Naive thymus-derived CD8-positive, alpha-beta T cell (primary cell): ENCODE results near the gene PEDS1. TPM values are rescaled to one million over a fixed set of nuclear protein-coding genes. Genes with fewer than 3 reads are reported as not detected.

ENCODE experiments used
- ATAC-seq, 2 donors: fragments of 150-1000 bp; cut with Tn5 transposase in 1 of 2; sonication (Bioruptor Pico), chemical (Tn5 transposase) in 1 of 2; 1 replicate in 1 of 2; 2 replicates in 1 of 2; pipeline ENCODE4 v1.10.0; 2021; ENCODE audit warnings: mild to moderate bottlenecking in 2 of 2, moderate library complexity in 2 of 2
- POLR2A ChIA-PET: fragments of 350-600 bp; sonication (Branson Sonifier 250); formaldehyde crosslinking; loops from one replicate; lab custom pipeline; 2021; ENCODE audit warnings: antibody characterized with exemption; lab: Charles Lee
- DNase-seq, 10 donors: peaks; one replicate each; pipeline versions ENCODE4 v3.0.0 to v3.0.0-alpha.2; 2020 to 2022
- H3K27ac Mint-ChIP-seq, 10 donors: one replicate each; pipeline ENCODE4 v1.8.0; 2020 to 2022; ENCODE audit warnings: mild to moderate bottlenecking in 10 of 10, mixed read lengths in 10 of 10, moderate library complexity in 4 of 10, inconsistent platforms in 1 of 10
- H3K27me3 Mint-ChIP-seq, 5 donors: one replicate each; pipeline ENCODE4 v1.8.0; 2021 to 2022; ENCODE audit warnings: mixed read lengths in 5 of 5
- H3K36me3 Mint-ChIP-seq, 3 donors: one replicate each; pipeline ENCODE4 v1.8.0; 2020 to 2022; ENCODE audit warnings: mixed read lengths in 3 of 3, mild to moderate bottlenecking in 2 of 3, inconsistent platforms in 1 of 3
- H3K4me1 Mint-ChIP-seq, 4 donors: one replicate each; pipeline ENCODE4 v1.8.0; 2021 to 2022; ENCODE audit warnings: mixed read lengths in 4 of 4
- H3K4me3 Mint-ChIP-seq, 10 donors: one replicate each; pipeline ENCODE4 v1.8.0; 2020 to 2022; ENCODE audit warnings: mild to moderate bottlenecking in 10 of 10, mixed read lengths in 10 of 10, moderate library complexity in 6 of 10, inconsistent platforms in 1 of 10
- H3K9me3 Mint-ChIP-seq, 9 donors: one replicate each; pipeline ENCODE4 v1.8.0; 2020 to 2022; ENCODE audit warnings: mixed read lengths in 9 of 9, mild to moderate bottlenecking in 3 of 9, inconsistent platforms in 1 of 9, moderate library complexity in 1 of 9
- polyA plus RNA-seq, 3 donors: library from polyadenylated mRNA; unstranded; fragments of 300-500 nt; fragmentation: Illumina TruSeq; gene quantifications; one replicate each; pipeline ENCODE4 v1.2.3, GENCODE V29; 2021
- total RNA-seq, 8 experiments: library from RNA in 2 of 8; stranded (reverse) in 2 of 8; gene quantifications; one replicate each; pipeline ENCODE4 v1.2.3 and lab custom pipeline; 2021 to 2026

Gene PEDS1
- total and polyA plus RNA-seq, 5 experiments from 2014 or later: 13.0 to 30.2 (median 15.8) TPM

- H3K4me1 Mint-ChIP-seq: peaks cover 46 to 82% (median 80%) of the 10 kb centered on the region in 4 donors
- DNase-seq (no peak), ATAC-seq (no peak)
- H3K36me3 Mint-ChIP-seq: peaks cover 0 to 15% (median 0%) of the 10 kb centered on the region in 3 donors
- H3K4me3 Mint-ChIP-seq: peak overlapping the region in 4 of 10 donors; percentile 10 to 58 (median 42)
- peak overlapping the region; percentile 83 to 99 (median 96) for H3K27ac Mint-ChIP-seq
- POLR2A ChIA-PET: interaction anchor here (0.7 to 1.6 kb wide), 3 partner anchors 10 to 42 kb away, joined by 4 to 5 read pairs (median 4); no protein-coding TSS in a partner anchor
- H3K27me3 Mint-ChIP-seq: no peaks in the 10 kb centered on the region
- no peaks in the 10 kb centered on the region for H3K9me3 Mint-ChIP-seq
Measured at GRCh38 chr20:50149481-50150254, 3.9 kb downstream of the PEDS1 start.

GRCh38 chr20:50146732-50147662 is 6.5 kb downstream of the PEDS1 start:
- ATAC-seq (peak; percentile 100), DNase-seq (peak; percentile 56 to 90 (median 79))
- Mint-ChIP-seq H3K27me3 (no peaks in the 10 kb centered on the region), H3K4me1 (peaks cover 34 to 77% (median 71%) of the 10 kb centered on the region in 4 donors), H3K4me3 (peak overlapping the region; percentile 73 to 86 (median 84)), H3K27ac (peak overlapping the region; percentile 96 to 99 (median 98)), H3K9me3 (no peaks in the 10 kb centered on the region), H3K36me3 (peaks cover 0 to 29% (median 0%) of the 10 kb centered on the region in 3 donors)
- POLR2A ChIA-PET: interaction anchor here (0.7 to 2.4 kb wide), 7 partner anchors 23 to 391 kb away, joined by 3 to 9 read pairs (median 4); partner anchors contain the start of gene UBE2V1

GRCh38 chr20:50146214-50146613 is 7.3 kb downstream of the PEDS1 start:
- H3K9me3 Mint-ChIP-seq: no peaks in the 10 kb centered on the region
- H3K4me1 Mint-ChIP-seq: peaks cover 29 to 73% (median 63%) of the 10 kb centered on the region in 4 donors
- peak overlapping the region; percentile 96 to 99 (median 98) for H3K27ac Mint-ChIP-seq
- peaks cover 0 to 36% (median 0%) of the 10 kb centered on the region in 3 donors for H3K36me3 Mint-ChIP-seq
- no peak for DNase-seq
- no peaks in the 10 kb centered on the region for H3K27me3 Mint-ChIP-seq
- ATAC-seq: no peak
- POLR2A ChIA-PET: interaction anchor here (1.7 kb wide), 1 partner anchor 23 kb away, joined by 4 read pairs; no protein-coding TSS in a partner anchor
- H3K4me3 Mint-ChIP-seq: peak overlapping the region; percentile 73 to 86 (median 84)

- Mint-ChIP-seq H3K4me1 (peaks cover 27 to 68% (median 59%) of the 10 kb centered on the region in 4 donors), H3K4me3 (peak overlapping the region in 5 of 10 donors; percentile 14 to 86 (median 84)), H3K36me3 (peaks cover 0 to 35% (median 0%) of the 10 kb centered on the region in 3 donors), H3K9me3 (no peaks in the 10 kb centered on the region), H3K27me3 (no peaks in the 10 kb centered on the region), H3K27ac (peak overlapping the region; percentile 96 to 99 (median 98))
- DNase-seq: no peak
- ATAC-seq: no peak
- POLR2A ChIA-PET: no interaction called here
Measured at GRCh38 chr20:50145566-50145965, 8.0 kb downstream of the PEDS1 start.

- DNase-seq: no peak
- Mint-ChIP-seq H3K4me3 (no peak overlapping the region), H3K27me3 (no peaks in the 10 kb centered on the region), H3K36me3 (peaks cover 0 to 41% (median 0%) of the 10 kb centered on the region in 3 donors), H3K4me1 (peaks cover 29 to 59% (median 57%) of the 10 kb centered on the region in 4 donors), H3K27ac (peak overlapping the region in 6 of 10 donors; percentile 10 to 88 (median 32)), H3K9me3 (no peaks in the 10 kb centered on the region)
- no peak for ATAC-seq
- POLR2A ChIA-PET: interaction anchor here (0.7 to 1.0 kb wide), 2 partner anchors 9 to 224 kb away, joined by 3 to 6 read pairs; partner anchors contain the start of gene PEDS1
Measured at GRCh38 chr20:50144362-50144761, 9.2 kb downstream of the PEDS1 start.

GRCh38 chr20:50142812-50143211 is 10.7 kb downstream of the PEDS1 start:
- no peak for ATAC-seq
- DNase-seq: no peak
- no peaks in the 10 kb centered on the region for H3K9me3 Mint-ChIP-seq
- no peaks in the 10 kb centered on the region for H3K27me3 Mint-ChIP-seq
- peaks cover 28 to 50% (median 42%) of the 10 kb centered on the region in 4 donors for H3K4me1 Mint-ChIP-seq
- POLR2A ChIA-PET: interaction anchor here (2.5 kb wide), 1 partner anchor 10 kb away, joined by 9 read pairs; the partner anchor contains the start of gene PEDS1
- peak overlapping the region in 6 of 10 donors; percentile 11 to 61 (median 38) for H3K27ac Mint-ChIP-seq
- no peak overlapping the region for H3K4me3 Mint-ChIP-seq
- peaks cover 0 to 39% (median 0%) of the 10 kb centered on the region in 3 donors for H3K36me3 Mint-ChIP-seq

GRCh38 chr20:50141811-50142561 is 11.5 kb downstream of the PEDS1 start:
- ATAC-seq (no peak), DNase-seq (no peak)
- Mint-ChIP-seq H3K4me3 (no peak overlapping the region), H3K4me1 (peaks cover 32 to 50% (median 40%) of the 10 kb centered on the region in 4 donors), H3K27me3 (no peaks in the 10 kb centered on the region), H3K9me3 (no peaks in the 10 kb centered on the region), H3K27ac (peak overlapping the region in 4 of 10 donors; percentile 32 to 68 (median 42)), H3K36me3 (peaks cover 0 to 47% (median 0%) of the 10 kb centered on the region in 3 donors)
- POLR2A ChIA-PET: interaction anchor here (2.5 kb wide), 1 partner anchor 11 kb away, joined by 9 read pairs; the partner anchor contains the start of gene PEDS1

- Mint-ChIP-seq H3K4me3 (no peak overlapping the region), H3K9me3 (no peaks in the 10 kb centered on the region), H3K4me1 (peaks cover 26 to 44% (median 34%) of the 10 kb centered on the region in 4 donors), H3K27ac (peak overlapping the region in 2 of 10 donors; percentile 21 to 66), H3K36me3 (peaks cover 0 to 55% (median 0%) of the 10 kb centered on the region in 3 donors), H3K27me3 (no peaks in the 10 kb centered on the region)
- ATAC-seq: no peak
- no peak for DNase-seq
- POLR2A ChIA-PET: interaction anchor here (2.5 kb wide), 1 partner anchor 12 kb away, joined by 9 read pairs; the partner anchor contains the start of gene PEDS1
Measured at GRCh38 chr20:50141018-50141675, 12.4 kb downstream of the PEDS1 start.

GRCh38 chr20:50140339-50140859 is 13.1 kb downstream of the PEDS1 start:
- ATAC-seq (no peak), DNase-seq (no peak)
- peaks cover 0 to 61% (median 2%) of the 10 kb centered on the region in 3 donors for H3K36me3 Mint-ChIP-seq
- no peaks in the 10 kb centered on the region for H3K9me3 Mint-ChIP-seq
- peaks cover 24 to 40% (median 31%) of the 10 kb centered on the region in 4 donors for H3K4me1 Mint-ChIP-seq
- no peaks in the 10 kb centered on the region for H3K27me3 Mint-ChIP-seq
- peak overlapping the region in 5 of 10 donors; percentile 47 to 81 (median 67) for H3K27ac Mint-ChIP-seq
- POLR2A ChIA-PET: interaction anchor here (1.6 kb wide), 1 partner anchor 8 kb away, joined by 4 read pairs; no protein-coding TSS in a partner anchor
- H3K4me3 Mint-ChIP-seq: peak overlapping the region in 1 of 10 donors; percentile 30

- no peak for ATAC-seq
- POLR2A ChIA-PET: interaction anchor here (1.0 to 1.6 kb wide), 2 partner anchors 10 to 15 kb away, joined by 3 to 4 read pairs; partner anchors contain the start of gene PEDS1
Measured at GRCh38 chr20:50138479-50139393, 14.8 kb downstream of the PEDS1 start.

More at GRCh38 chr20:50138479-50139393, 14.8 kb downstream of the PEDS1 start:
- Mint-ChIP-seq H3K4me1 (peaks cover 22 to 43% (median 30%) of the 10 kb centered on the region in 4 donors), H3K36me3 (peaks cover 0 to 71% (median 2%) of the 10 kb centered on the region in 3 donors), H3K9me3 (no peaks in the 10 kb centered on the region), H3K27me3 (no peaks in the 10 kb centered on the region), H3K27ac (peak overlapping the region in 4 of 10 donors; percentile 11 to 86 (median 47)), H3K4me3 (no peak overlapping the region)
- DNase-seq: no peak
